Endothelial cell of umbilical vein (primary cell): Measurements from ENCODE around the gene SRGAP3.

Experiments
- CTCF ChIP-seq, 2 donors: IDR thresholded peaks; 1 replicate in 1 of 2; 2 replicates in 1 of 2; pipeline ENCODE4 v1.5.1; 2011; ENCODE audit warnings: low read length in 2 of 2, mild to moderate bottlenecking in 2 of 2, moderate library complexity in 2 of 2, control low read depth in 1 of 2, inconsistent platforms in 1 of 2, low read depth in 1 of 2; ENCODE audit not compliant: insufficient read depth in 1 of 2; ENCODE audit errors: extremely low read depth in 1 of 2
- FOS ChIP-seq: IDR thresholded peaks from 2 replicates; pipeline ENCODE4 v1.6.1; 2011; ENCODE audit warnings: mild to moderate bottlenecking, low read length, moderate library complexity, borderline replicate concordance; ENCODE audit not compliant: insufficient read depth

GRCh38 chr3:8964436-8965370 lies 284.7 kb downstream of the SRGAP3 start:
- TF ChIP-seq CTCF (IDR thresholded peaks at IDR 0.05; ENCODE audit: extremely low read depth in 1 of 2, insufficient read depth in 1 of 2, low read depth in 1 of 2, low read length in 2 of 2) = no peak
- peak; percentile 77 for TF ChIP-seq FOS
